Neutrophil (primary cell): Measurements from ENCODE around the gene ELMO1.

ENCODE experiments used
- H3K27ac ChIP-seq: fragments of 200-600 bp; sonication (generic); 2 replicates; pipeline ENCODE4 v1.5.1; 2016; ENCODE audit warnings: mild to moderate bottlenecking, moderate library complexity
- H3K27me3 ChIP-seq: fragments of 200-600 bp; sonication (generic); 2 replicates; pipeline ENCODE4 v1.6.0; 2016; ENCODE audit warnings: mild to moderate bottlenecking
- H3K36me3 ChIP-seq: fragments of 200-600 bp; sonication (generic); 2 replicates; pipeline ENCODE4 v1.5.1; 2017
- H3K4me1 ChIP-seq, 2 experiments: fragments of 200-600 bp in 1 of 2; sonication (generic) in 1 of 2; 1 replicate in 1 of 2; 2 replicates in 1 of 2; pipeline versions ENCODE4 v1.5.1 to v1.6.1; 2013 to 2016; ENCODE audit warnings: low read depth in 1 of 2, low read length in 1 of 2, mild to moderate bottlenecking in 1 of 2, moderate library complexity in 1 of 2; ENCODE audit not compliant: control insufficient read depth in 1 of 2, insufficient read depth in 1 of 2
- H3K4me3 ChIP-seq, 2 experiments: fragments of 200-600 bp in 1 of 2; sonication (generic) in 1 of 2; 1 replicate in 1 of 2; 2 replicates in 1 of 2; pipeline ENCODE4 v1.5.1; 2013 to 2016; ENCODE audit warnings: low read depth in 1 of 2, low read length in 1 of 2, mild to moderate bottlenecking in 1 of 2, moderate library complexity in 1 of 2
- H3K9me3 ChIP-seq: fragments of 200-600 bp; sonication (generic); 2 replicates; pipeline ENCODE4 v1.5.1; 2016
- CTCF ChIP-seq: fragments of 200-600 bp; sonication (generic); IDR thresholded peaks from 2 replicates; pipeline ENCODE4 v1.5.1; 2016; ENCODE audit warnings: antibody characterized with exemption

Gene ELMO1

DNA sequence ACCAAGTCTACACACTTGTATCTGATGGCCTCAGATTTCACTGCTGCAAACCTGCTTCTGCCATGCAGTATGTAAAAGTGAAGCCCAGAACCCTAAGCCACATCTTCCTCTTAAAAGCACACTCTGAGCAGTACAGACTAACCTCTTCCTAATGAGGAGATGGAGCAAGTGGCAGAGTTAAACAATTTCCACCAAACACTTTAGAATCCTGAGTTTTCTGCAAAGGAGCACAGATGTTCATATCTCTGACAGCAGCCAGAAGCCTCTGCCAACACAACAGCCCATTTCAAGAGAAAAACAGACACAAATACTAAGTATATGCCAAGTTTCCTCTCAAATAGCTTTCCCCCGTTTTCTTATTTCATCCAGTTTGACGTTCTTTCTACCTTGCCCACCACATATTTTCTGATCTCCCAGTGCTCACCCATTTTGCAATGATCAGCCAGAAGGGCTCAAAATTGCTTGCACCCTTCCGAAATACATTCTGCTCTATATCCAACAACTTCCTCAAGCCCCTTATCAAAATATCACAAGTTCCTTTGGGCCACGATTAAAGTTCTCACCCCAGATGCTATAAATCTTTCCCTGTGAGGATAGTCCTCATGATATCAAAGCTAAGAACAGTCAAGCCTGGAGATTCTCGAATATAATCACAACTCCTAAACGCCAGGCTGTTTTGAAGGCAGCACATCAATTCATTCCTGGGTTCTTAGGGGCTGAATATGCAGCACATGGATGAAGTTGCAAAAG, 27.5 kb downstream of the ELMO1 start:
- no peaks in the 10 kb centered on the region for H3K9me3 ChIP-seq
- H3K36me3 ChIP-seq = no peaks in the 10 kb centered on the region
- peaks cover 53 to 60% of the 10 kb centered on the region in 2 experiments for H3K4me1 ChIP-seq
- H3K4me3 ChIP-seq = no peak overlapping the region
- TF ChIP-seq CTCF = no peak
- no peaks in the 10 kb centered on the region for H3K27me3 ChIP-seq
- peak overlapping the region; percentile 42 for H3K27ac ChIP-seq

DNA sequence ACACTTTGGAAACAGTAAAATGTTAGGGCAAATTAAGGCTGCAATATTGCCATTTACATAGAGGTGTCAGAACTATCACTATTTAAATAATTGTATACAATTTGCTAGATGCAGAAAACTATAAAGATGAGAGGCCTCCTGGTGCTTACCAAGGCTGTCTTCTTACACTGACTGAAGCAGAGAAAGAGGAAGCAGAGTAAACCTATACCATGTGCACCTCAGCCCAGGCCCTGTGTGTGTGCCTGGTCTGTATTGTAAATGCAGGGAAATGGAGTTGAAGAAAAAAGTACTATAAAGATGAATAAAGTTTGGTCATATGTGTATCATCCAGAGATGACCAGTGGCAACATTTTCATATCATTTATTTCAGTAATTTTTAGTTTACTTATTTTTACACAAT, 29.2 kb downstream of the ELMO1 start:
- Histone ChIP-seq H3K36me3 (no peaks in the 10 kb centered on the region), H3K27ac (no peak overlapping the region), H3K27me3 (no peaks in the 10 kb centered on the region), H3K4me3 (no peak overlapping the region), H3K9me3 (no peaks in the 10 kb centered on the region), H3K4me1 (peaks cover 44 to 52% of the 10 kb centered on the region in 2 experiments)
- no peak for TF ChIP-seq CTCF

GRCh38 chr7:37418381-37418780, 30.3 kb downstream of the ELMO1 start:
- Histone ChIP-seq H3K4me1 (peaks cover 41 to 49% of the 10 kb centered on the region in 2 experiments), H3K36me3 (no peaks in the 10 kb centered on the region), H3K27me3 (no peaks in the 10 kb centered on the region), H3K9me3 (no peaks in the 10 kb centered on the region), H3K4me3 (no peak overlapping the region), H3K27ac (no peak overlapping the region)
- no peak for TF ChIP-seq CTCF

- no peak for TF ChIP-seq CTCF
- no peaks in the 10 kb centered on the region for H3K27me3 ChIP-seq
- H3K4me1 ChIP-seq = peaks cover 41 to 49% of the 10 kb centered on the region in 2 experiments
Observed at GRCh38 chr7:37417107-37417474, 31.6 kb downstream of the ELMO1 start.

GRCh38 chr7:37416378-37417106, 32.1 kb downstream of the ELMO1 start:
- H3K27ac ChIP-seq = no peak overlapping the region
- no peaks in the 10 kb centered on the region for H3K36me3 ChIP-seq
- TF ChIP-seq CTCF = no peak
- no peak overlapping the region for H3K4me3 ChIP-seq
- no peaks in the 10 kb centered on the region for H3K27me3 ChIP-seq
- H3K4me1 ChIP-seq = peaks cover 44 to 49% of the 10 kb centered on the region in 2 experiments
- no peaks in the 10 kb centered on the region for H3K9me3 ChIP-seq

More at GRCh38 chr7:37417107-37417474, 31.6 kb downstream of the ELMO1 start:
- no peak overlapping the region for H3K4me3 ChIP-seq
- H3K36me3 ChIP-seq = no peaks in the 10 kb centered on the region
- no peaks in the 10 kb centered on the region for H3K9me3 ChIP-seq
- H3K27ac ChIP-seq = no peak overlapping the region
